Pulmonary artery endothelial cell (primary cell): Measurements from ENCODE around the gene DTNB. TPM values are rescaled to one million over a fixed set of nuclear protein-coding genes. Genes with fewer than 3 reads are reported as not detected.
"Not testable (repeated sequence)": the region's sequence is repeated elsewhere in the genome, so short reads cannot be mapped to it uniquely, and the experiment has no call there.

Experiments used
- DNase-seq: peaks from one replicate; pipeline ENCODE4 v3.0.0-alpha.2; 2011; ENCODE audit warnings: low read depth, low spot score
- total RNA-seq: library from RNA; depleted of rRNA; stranded (reverse); fragments of >200 nt; gene quantifications from 2 replicates; pipeline ENCODE4 v1.2.3, GENCODE V29; 2014

The DTNB gene
- 7.3 and 7.4 TPM in 2 replicates for total RNA-seq

GRCh38 chr2:25673300-25674076, at the start of gene DTNB:
Gene DTNB, minus strand, starts transcription at chr2:25673577. Its CDS starts 20,917 bp downstream, at chr2:25652660.
- no peak for DNase-seq

GRCh38 chr2:25722224-25722623, 48.8 kb upstream of the DTNB start:
- DNase-seq, result no peak

GRCh38 chr2:25720575-25720974, 47.2 kb upstream of the DTNB start:
- no peak for DNase-seq

GRCh38 chr2:25714740-25715139, 41.4 kb upstream of the DTNB start:
- no peak for DNase-seq

GRCh38 chr2:25712455-25712854, 39.1 kb upstream of the DTNB start:
- no peak for DNase-seq

GRCh38 chr2:25711675-25712354, 38.4 kb upstream of the DTNB start:
- no peak for DNase-seq

GRCh38 chr2:25710750-25711149, 37.4 kb upstream of the DTNB start:
- no peak for DNase-seq

- no peak for DNase-seq
Observed at GRCh38 chr2:25709349-25709748, 36.0 kb upstream of the DTNB start.

- DNase-seq, result no peak
Observed at GRCh38 chr2:25707927-25708590, 34.7 kb upstream of the DTNB start.

- DNase-seq, result not testable (repeated sequence)
Observed at GRCh38 chr2:25705575-25705974, 32.2 kb upstream of the DTNB start.

- DNase-seq, result no peak
Observed at GRCh38 chr2:25701801-25702200, 28.4 kb upstream of the DTNB start.

GRCh38 chr2:25700221-25700660, 26.9 kb upstream of the DTNB start:
- no peak for DNase-seq

- DNase-seq, result no peak
Observed at GRCh38 chr2:25699216-25699615, 25.8 kb upstream of the DTNB start.

- no peak for DNase-seq
Observed at GRCh38 chr2:25698752-25699151, 25.4 kb upstream of the DTNB start.

- no peak for DNase-seq
Observed at GRCh38 chr2:25697559-25698341, 24.4 kb upstream of the DTNB start.

- DNase-seq, result no peak
Observed at GRCh38 chr2:25692737-25693445, 19.5 kb upstream of the DTNB start.

GRCh38 chr2:25692143-25692542, 18.8 kb upstream of the DTNB start:
- DNase-seq, result peak; percentile 65

GRCh38 chr2:25690058-25690457, 16.7 kb upstream of the DTNB start:
- DNase-seq, result no peak

GRCh38 chr2:25688236-25688635, 14.9 kb upstream of the DTNB start:
- DNase-seq, result no peak

GRCh38 chr2:25685741-25686140, 12.4 kb upstream of the DTNB start:
- DNase-seq, result no peak
